ENCODE data around the gene ADAMTSL2.
A peak's percentile ranks its signal among the peaks of the same experiment; 100 is the strongest.
"Not testable (repeated sequence)": the region's sequence is repeated elsewhere in the genome, so short reads cannot be mapped to it uniquely, and the experiment has no call there.

ADAMTSL2 gene

DNA sequence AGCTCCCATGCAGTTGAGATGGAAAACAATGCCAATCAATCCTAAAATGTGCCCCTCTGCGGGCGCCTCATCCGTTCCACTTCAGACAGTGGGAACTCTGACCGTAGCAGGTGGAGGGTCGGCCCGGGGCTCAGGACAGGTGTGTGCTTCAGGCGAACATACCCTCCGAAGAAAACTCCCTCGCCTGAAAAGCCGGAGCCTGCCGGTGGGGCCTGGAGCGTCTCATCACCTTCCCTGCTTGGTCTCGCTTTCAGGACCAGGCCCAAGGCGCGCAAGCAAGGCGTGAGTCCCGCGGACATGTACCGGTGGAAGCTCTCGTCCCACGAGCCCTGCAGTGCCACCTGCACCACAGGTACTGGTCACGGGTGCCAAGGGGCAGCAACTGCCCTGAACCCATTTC lies 26.4 kb downstream of the ADAMTSL2 start:
- DNase-seq = no peak

DNA sequence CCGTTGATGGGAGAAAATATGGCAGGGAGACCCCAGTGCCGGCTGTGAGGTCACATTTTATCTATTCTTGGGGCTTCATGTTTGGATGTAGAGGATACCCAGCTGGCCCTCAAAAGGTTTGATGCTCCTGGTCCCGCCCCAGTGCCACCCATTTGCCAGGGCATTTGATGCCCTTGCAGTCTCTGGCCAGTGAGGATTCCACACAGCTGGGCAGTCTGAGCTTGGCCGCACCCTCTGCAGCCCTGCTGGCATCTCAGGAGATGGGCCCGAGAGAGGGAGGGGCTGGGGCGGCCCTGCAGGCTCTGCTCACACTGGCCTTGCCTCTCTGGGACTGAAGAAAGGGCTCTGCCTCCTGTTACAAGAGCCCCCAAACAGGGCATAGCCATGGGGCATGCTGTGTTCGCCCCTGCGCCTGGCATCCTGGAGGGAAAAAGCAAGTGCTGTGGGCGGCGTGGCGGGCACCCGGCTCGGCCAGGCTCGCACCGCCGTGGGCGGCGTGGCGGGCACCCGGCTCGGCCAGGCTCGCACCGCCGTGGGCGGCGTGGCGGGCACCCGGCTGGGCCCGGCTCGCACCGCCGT lies 27.6 kb downstream of the ADAMTSL2 start:
- DNase-seq = no peak

DNA sequence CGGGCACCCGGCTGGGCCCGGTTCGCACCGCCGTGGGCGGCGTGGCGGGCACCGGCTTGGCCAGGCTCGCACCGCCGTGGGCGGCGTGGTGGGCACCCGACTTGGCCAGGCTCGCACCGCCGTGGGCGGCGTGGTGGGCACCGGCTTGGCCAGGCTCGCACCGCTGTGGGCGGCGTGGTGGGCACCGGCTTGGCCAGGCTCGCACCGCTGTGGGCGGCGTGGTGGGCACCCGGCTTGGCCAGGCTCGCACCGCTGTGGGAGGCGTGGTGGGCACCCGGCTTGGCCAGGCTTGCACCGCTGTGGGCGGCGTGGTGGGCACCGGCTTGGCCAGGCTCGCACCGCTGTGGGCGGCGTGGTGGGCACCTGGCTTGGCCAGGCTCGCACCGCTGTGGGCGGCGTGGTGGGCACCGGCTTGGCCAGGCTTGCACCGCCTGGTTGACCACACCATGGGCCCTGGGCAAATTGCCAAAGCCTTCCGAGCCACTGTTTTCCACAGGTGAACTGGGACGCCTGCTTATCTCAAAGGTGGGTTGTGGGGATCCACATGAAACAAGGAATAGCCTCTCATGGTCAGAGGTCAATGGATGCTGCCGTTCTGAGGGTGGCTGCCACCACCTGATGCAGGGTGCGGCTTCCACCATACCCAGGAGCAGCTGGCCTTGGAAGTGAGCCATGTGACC lies 28.2 kb downstream of the ADAMTSL2 start:
- no peak for DNase-seq

DNA sequence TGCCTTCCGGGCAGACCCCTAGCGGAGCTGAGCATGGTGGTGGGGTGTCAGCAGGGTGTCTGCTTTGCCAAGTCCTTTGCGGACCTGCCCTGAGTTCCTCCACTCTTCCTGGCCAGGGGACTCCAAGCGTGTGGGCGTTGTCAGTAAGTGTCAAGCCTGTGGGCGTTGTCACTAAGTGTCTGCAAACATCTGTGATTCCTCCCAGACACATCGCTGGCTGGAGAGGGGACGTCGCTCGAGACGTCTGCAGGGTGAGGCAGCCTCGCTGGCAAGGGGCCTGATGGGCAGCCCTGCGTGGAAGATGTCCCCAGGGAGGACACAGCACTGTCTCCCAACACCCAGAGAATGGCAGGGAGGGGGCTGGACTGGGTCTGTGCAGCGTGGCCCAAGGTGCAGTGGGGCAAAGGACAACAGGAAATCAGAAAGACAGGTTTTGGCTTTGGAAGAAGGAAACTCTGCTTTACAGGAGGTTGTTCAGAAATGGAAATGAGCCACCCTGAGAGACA lies 28.8 kb downstream of the ADAMTSL2 start:
- no peak for DNase-seq

DNA sequence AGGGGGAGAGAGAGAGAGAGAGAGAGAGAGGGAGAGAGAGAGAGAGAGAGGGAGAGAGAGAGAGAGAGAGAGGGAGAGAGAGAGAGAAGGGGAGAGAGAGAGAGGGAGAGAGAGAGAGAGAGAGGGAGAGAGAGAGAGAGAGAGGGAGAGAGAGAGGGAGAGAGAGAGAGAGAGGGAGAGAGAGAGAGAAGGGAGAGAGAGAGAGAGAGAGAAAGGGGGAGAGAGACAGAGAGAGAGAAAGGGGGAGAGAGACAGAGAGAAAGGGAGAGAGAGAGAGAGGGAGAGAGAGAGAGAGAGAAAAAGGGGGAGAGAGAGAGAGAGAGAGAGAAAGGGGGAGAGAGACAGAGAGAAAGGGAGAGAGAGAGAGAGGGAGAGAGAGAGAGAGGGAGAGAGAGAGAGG lies 29.3 kb downstream of the ADAMTSL2 start:
- DNase-seq = not testable (repeated sequence)

DNA sequence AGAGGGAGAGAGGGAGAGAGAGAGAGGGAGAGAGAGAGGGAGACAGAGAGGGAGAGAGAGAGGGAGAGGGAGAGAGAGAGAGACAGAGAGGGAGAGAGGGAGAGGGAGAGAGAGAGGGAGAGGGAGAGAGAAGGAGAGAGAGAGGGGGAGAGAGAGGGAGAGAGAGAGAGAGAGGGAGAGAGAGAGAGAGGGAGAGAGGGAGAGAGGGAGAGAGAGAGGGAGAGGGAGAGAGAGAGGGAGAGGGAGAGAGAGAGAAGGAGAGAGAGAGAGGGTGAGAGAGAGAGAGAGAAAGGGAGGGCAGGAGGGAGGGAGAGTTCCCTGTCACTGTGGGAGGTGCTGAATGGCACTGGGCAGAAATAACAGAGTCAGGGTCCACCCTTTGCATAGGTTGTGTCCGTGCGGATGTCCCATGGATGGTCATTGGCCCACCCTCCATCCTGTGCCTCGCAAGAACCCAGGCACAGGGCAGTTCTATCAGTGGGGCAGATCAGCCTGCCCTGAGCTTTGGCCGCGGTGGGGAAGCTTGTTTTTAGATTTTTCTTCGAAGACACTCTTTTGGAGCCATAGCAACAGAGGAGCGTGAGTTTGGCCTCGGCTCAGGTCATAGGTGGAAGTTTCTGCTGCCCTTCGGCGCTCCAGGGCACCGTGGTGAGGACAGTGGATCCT lies 30.1 kb downstream of the ADAMTSL2 start:
- no peak for DNase-seq

DNA sequence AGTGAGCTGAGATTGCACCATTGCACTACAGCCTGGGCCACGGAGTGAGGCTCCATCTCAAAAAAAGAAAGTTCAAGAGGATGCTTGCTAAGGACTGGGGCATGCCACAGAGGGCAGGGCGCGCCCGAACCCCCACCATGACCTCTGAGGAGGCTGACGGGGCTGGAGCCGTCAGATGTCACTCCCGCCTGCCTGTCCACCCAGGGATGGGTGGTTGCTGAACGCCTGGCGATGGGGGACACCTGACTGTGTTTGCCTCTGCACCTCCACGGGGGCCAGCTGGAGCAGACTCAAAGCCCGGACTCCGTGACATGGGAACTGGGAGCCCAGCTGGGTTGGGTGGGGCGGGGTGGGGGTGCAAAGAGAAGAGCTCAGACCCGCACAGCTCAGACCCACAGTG lies 31.9 kb downstream of the ADAMTSL2 start:
- DNase-seq = no peak

- DNase-seq = no peak
Measured at GRCh38 chr9:133566817-133567216, 32.3 kb downstream of the ADAMTSL2 start.

DNA sequence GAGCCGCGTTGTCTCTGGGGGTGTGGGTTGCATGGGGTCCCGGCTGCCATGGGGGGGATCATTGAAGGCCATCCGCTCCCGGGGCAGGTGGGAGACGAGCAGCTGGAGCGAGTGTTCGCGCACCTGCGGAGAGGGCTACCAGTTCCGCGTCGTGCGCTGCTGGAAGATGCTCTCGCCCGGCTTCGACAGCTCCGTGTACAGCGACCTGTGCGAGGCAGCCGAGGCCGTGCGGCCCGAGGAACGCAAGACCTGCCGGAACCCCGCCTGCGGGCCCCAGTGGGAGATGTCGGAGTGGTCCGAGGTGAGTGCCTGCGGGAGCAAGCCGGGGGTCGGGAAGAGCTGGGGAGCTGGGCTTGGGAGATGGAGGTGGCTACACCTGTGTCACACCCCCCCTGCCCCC lies 33.7 kb downstream of the ADAMTSL2 start:
- DNase-seq = no peak

DNA sequence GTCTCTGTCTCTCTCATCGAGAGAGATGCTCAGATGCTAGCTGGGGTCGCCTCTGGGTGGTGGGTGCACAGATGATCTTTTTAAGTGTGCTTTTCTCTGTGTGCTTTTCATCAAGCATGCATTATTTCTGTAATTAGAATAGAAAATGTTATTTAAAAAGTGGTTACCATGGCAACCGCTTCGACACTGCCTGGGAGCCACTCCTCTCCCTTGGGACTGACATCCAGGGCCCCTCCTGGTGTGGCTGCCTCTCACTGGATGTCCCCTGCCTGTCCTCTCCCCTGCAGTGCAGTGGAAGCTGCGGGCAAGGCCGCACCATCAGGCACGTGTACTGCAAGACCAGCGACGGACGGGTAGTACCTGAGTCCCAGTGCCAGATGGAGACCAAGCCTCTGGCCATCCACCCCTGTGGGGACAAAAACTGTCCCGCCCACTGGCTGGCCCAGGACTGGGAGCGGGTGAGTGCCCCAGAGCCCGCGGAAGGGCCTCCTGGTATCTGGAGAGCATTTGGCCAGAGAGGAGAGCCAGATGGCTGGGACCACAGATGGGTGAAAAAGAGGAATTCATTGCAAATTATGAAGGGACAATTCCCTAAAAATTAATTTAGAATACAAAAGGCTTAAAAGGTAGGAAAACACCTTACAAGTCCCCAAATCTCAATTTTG lies 34.7 kb downstream of the ADAMTSL2 start:
- DNase-seq = no peak

- DNase-seq = no peak
Measured at GRCh38 chr9:133569891-133570690, 35.6 kb downstream of the ADAMTSL2 start.

- DNase-seq = no peak
Measured at GRCh38 chr9:133570691-133571080, 36.2 kb downstream of the ADAMTSL2 start.

- no peak for DNase-seq
Measured at GRCh38 chr9:133571391-133571890, 36.9 kb downstream of the ADAMTSL2 start.

GRCh38 chr9:133571896-133572595 lies 37.5 kb downstream of the ADAMTSL2 start:
- no peak for DNase-seq

GRCh38 chr9:133572821-133573361 lies 38.4 kb downstream of the ADAMTSL2 start:
- no peak for DNase-seq

GRCh38 chr9:133573791-133574515 lies 39.4 kb downstream of the ADAMTSL2 start:
- DNase-seq = peak; percentile 34

DNA sequence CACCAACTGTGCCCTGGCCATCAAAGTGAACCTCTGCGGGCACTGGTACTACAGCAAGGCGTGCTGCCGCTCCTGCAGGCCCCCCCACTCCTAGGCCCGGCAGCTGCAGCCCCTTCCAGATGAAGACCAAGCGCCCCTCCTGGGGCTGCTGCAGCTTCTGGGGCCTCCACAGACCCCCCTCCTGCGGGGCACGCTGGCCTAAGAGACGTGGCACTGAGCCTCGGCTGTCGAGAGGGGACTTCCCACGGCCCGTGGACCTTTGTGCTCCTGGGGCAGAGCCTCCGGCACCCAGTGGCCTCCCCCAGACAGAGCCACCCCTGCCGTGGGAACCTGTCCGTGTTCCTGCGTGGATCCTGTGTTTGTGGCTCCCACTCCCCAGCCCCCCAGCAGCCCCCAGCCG lies 40.3 kb downstream of the ADAMTSL2 start:
- no peak for DNase-seq

DNA sequence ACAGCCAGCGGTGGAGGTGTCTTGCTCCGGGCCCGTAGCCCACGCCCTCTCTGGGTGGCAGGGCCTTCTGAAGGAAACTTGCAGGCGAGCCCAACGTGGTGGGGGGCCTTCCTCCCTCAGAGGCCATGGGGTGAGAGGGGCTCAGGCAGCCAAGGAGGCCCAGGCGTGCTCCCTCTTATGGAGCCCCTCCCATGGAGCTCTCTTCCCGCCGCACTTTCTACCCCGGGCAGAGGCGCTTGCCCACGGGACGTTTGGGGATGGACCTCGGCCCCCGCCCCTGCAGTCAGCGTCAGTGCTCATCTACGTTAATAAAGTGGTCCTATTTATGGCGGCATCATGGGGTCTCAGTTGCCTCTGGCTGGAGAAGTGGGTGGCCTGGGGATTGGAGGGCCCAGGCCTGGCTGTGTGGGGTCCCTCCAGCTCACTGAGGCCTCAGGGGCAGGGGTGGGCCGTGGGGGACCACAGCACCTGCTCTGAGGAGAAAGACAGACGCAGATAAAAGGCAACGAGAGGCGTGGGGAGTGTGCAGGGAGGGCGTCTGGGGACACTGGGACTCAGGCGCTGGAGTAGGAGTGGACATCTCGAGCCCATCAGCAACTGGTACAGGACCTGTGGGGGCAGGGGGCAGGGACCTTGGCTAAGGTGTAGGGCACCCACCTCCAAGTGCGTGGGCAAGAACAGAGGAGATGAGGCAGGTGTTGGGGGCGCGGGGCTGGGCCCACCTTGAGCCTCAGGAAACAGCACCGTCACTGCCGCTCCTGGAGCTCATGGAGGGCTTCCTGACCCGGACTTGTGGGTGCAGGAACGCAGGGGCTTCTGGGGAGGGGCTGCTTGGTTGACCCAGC lies 40.9 kb downstream of the ADAMTSL2 start:
- no peak for DNase-seq

DNA sequence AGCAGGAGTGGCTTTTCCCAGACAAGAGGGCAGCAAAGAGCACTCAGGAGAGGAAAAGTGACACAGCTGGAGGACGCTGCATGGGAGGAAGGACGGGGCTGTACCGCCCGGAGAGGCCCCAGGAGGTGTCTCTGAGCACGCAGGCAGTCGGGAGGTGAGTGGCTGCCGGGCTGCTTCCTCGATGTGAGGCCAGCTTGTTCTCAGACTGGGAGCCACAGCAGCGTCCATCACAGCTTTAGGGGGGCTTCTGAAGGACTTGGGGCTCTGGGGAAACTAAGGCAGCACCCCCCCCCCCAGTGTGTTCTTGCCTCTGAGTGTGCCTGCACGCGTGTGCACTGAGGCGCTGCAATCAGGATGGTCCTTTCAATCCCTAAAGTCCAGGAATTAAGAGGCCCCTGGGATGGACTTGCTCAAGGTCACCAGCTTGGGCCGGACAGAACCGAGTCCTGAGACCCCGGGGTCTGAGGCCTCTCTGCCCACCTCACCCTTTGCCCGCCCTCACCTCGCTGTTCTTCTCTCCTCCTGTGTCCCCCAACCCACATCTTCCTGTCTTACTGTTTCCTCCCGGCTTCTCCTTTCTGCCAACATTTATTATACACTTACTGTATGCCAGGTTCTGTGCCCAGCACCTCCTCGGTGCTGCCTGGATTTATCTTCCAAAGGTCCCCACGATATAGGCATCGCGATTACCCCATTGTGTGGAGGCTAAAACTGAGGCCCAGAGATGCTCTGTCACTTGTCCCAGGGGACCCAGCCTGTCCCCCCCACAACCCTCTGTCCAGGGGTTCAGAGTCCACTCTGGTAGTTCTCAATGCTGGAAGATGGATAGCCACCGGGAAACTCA lies 41.7 kb downstream of the ADAMTSL2 start:
- peak; percentile 74 for DNase-seq
